HG03432 (cell line): Measurements from ENCODE around the gene CAND2.

ENCODE experiments used
- ATAC-seq: cut with Tn5 transposase; IDR thresholded peaks from one replicate; pipeline ENCODE4 v1.9.1; 2021; ENCODE audit warnings: mild to moderate bottlenecking, moderate library complexity; ENCODE audit not compliant: unreplicated experiment

Gene CAND2

DNA sequence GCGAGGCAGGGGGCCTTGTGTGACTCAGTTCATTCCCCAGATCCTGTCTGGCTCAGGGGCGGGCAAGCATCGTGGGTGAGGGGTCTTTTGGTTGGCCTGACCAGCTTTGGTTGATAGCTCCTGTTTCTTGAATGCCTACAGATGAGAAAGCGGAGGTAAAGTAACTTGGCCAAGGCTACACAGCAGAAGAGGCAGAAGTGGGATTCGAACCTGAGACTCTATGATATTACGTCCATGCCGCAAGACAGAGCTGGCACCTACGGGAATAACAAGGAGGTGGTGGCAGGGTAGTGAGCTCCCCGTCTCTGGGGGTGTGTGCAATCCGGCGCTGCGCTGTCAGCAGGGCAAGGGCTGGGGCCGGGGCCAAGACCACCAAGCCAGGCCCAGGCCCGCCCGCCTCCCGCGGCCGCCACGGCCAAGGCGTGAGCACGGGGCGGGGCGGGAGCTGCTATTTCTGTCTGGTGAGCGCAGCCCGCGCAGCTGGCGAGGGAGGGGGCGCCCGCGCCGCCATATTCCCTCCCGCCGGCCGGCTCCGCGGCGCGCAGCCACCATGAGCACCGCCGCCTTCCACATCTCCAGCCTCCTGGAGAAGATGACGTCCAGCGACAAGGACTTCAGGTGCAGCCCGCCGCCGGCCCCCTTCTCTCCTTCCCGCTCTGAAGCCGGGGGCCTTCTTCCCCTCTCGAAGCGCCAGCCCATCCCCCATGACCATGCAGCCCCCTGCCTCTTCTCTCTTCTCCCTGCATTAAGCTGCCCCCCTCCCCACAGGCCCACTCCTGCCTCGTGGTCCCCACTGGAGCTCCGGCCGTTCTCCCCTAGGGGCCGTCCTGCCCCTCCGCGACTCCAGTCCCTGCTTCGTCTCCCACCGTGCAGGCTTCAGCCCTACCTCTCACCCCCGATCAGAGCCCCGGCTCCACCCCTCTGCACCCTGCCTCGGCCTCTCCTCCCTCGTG lies at the start of gene CAND2:
CAND2 (plus strand) TSS at position 510 of the 953 bp plus-strand sequence; CDS start at position 551, 41 bp downstream.
- peak; percentile 71 for ATAC-seq

DNA sequence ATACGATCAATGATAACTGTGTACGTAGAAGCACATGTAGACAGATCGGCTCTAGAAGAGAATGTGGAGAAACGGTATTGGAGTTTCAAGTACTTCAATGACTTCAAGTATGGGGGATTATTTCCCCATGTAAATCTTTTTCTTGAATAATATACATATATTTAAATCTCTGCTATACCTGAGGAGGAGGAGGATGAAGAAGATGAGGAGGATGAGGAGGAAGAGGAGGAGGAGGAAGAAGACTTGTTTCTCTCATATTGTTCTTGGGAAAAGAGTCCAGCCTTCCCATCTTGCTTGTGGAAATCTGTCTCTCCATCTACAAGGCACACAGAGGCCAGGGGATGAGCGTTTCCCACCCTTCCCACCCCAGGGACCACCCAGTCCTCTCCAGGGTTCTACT lies 48.0 kb upstream of the CAND2 start:
- ATAC-seq: no peak

DNA sequence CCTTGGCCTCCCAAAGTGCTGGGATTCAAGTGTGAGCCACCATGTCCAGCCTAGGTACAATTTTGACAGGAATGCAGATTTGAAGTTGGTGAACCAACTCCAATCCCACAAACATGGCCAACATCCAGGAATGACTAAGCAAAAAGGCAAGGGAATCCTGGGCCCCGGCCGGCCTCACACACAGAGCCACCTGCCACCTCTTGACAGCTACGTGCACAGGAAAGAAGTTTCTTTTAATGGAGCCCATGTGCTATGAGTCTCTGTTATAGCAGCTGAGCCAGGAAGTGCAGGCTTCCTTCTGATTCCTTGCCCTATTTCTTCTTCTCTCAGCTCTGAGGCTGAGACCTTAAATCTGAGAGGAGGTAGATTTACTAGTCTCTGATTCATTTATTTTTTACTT lies 46.3 kb upstream of the CAND2 start:
- ATAC-seq: peak; percentile 40

DNA sequence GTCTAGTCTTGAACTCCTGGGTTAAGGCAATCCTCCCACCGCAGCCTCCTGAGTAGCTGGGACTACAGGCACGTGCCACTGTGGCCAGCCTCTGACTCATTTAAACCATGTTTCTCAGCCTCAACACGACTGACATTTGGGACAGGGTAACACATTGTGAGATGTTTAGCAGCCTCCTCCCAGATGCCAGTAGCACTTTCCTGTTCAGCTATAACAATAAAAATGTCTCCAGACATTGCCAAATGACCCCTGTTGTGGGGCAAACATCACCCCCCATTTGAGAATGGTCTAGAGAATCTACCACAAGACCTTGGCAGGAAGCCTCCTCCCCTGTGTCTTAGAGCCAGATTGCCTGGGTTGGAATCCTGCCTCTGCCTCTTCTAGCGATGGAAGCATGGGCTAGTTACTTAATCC lies 45.8 kb upstream of the CAND2 start:
- peak; percentile 63 for ATAC-seq

GRCh38 chr3:12751571-12751970 lies 44.9 kb upstream of the CAND2 start:
- ATAC-seq: no peak

GRCh38 chr3:12752102-12752501 lies 44.4 kb upstream of the CAND2 start:
- ATAC-seq: no peak

GRCh38 chr3:12752809-12753208 lies 43.7 kb upstream of the CAND2 start:
- ATAC-seq: no peak

DNA sequence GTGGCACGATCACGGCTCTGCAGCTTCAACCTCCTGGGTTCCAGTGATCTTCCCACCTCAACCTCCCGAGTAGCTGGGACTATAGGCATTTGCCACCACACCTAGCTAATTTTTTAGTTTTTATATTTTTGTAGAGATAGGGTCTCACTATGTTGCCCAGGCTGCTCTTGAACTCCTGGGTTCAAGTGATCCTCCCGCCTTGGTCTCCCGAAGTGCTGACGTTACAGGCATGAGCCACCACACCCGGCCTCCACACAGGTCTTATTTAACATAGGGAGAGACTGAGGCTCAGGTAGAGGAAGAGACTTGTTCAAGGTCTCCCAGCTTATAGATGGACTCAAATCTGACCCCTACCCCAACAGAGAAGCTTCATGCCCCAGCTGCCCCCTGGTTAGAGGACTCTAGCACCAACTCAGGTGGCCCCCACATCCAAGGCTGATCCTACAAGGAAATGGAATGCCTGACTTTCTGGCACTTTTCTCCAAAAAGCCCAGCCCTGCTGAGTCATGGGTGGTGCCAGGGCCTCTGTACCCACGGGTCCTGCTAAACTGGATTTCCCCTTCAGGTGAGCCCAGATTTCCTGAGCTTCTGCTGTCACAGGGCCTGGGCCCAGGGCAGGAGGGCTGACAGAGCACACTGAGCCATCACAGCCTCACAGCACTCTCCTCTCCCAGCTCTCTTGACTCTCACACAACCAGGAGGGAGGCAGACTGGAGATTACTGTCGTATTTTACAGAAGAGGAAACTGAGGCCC lies 43.0 kb upstream of the CAND2 start:
- no peak for ATAC-seq

DNA sequence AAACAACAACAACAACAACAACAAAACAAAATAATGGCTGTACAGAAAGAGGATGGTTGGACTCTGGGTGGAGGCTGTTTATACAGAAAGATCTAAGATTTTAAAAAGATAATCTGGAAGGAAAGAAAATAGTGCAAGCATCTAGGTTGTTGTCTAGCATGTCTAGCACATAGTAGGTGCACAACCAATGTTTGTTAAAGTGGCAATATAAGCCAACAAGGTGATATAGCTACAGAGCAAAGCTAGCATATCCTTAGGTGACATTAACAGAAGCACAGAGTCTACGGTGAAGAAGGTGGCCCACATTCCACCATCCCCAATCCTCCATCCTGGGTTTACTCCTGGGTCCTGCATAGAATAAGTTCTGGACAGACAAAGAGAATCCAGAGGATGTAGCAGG lies 42.2 kb upstream of the CAND2 start:
- ATAC-seq: no peak

DNA sequence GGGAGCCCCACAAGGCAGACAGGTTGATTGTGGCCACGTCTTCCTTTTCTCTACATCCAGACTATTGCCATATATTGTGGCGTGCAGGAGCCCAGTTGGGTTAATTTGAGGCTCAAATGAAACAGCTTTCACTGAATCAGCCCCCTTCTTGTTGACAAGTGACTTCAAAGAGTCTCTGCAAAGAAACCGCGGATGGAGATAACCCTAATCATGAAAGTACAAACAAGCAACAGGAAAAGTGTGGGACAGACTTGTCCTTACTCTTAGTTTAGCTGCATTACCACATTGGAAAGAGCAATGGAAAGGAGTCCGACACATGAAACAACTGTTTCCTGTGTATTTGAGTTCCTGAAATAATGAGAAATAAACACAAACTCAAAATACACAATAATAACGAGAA lies 40.7 kb upstream of the CAND2 start:
- ATAC-seq: no peak

DNA sequence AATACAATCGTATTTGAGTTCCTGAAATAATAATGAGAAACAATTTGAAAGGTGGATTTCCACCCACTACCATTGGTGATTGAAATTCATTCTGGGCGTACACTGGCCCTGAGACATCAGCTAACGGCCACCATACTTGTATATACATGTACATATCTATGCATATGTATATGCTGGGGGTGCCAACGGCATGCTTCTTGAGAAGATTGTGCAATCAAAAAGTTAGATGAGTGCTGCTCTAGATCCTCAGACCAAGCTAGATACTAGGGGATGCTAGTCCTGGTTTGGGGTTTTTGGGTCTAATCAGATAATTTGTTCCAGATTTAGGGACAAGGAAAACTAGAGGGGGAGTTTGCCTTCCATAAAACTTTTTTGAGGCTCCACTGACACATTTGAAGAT lies 40.3 kb upstream of the CAND2 start:
- no peak for ATAC-seq

- ATAC-seq: no peak
Measured at GRCh38 chr3:12756635-12757034, 39.8 kb upstream of the CAND2 start.

- peak; percentile 43 for ATAC-seq
Measured at GRCh38 chr3:12758025-12758781, 38.3 kb upstream of the CAND2 start.

DNA sequence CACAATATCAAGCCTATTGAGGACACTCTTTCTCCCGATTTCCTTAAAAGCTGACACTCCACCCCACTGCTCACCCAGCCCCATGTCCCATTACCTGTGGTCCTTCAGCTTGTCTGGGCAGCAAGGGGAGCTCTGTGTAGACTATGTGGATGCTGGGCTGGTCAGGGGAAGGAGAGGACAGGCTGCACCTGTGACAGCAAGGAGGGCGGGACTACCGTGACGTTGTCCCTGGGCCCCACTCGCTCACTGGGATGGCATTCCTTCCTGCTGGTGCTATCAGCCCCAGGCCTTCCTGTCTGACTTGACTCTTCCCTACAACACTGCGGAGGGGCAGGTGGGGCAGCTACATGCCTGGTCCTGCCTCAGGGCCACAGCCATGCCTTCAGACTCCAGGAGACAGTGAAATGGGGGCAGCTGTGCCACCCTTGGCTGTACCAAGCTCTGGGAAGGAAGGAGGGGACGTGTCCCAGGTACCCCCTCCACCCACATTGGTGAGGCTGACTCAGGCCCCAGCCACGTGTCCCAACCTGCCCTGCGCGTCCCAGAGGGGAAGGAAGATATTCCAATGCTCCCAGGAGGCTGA lies 37.3 kb upstream of the CAND2 start, which contains the start of gene TMEM40:
TMEM40 (minus strand) TSS at position 163 of the 583 bp plus-strand sequence. CDS start 9,427 bp downstream, outside the sequence.
- no peak for ATAC-seq

GRCh38 chr3:12759693-12760565 lies 36.6 kb upstream of the CAND2 start:
- ATAC-seq: no peak

GRCh38 chr3:12764171-12764776 lies 32.2 kb upstream of the CAND2 start:
- ATAC-seq: no peak

DNA sequence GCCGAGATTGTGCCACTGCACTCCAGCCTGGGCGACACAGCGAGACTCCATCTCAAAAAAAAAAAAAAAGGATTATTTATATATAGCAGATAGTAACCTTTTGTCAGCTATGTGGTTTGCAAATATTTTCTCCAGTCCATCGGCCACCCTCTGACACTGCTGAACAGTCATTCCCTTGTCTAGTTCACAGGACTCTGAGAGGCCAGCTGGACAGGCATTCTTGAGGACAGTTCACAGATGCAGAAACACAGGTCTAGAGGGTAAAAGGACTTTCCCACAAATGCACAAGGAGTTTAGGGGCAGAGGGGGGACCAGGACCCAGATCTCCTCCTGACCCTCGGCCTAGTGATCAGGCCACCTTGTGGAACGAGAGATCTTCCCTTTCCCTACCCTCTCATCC lies 29.9 kb upstream of the CAND2 start:
- ATAC-seq: no peak

DNA sequence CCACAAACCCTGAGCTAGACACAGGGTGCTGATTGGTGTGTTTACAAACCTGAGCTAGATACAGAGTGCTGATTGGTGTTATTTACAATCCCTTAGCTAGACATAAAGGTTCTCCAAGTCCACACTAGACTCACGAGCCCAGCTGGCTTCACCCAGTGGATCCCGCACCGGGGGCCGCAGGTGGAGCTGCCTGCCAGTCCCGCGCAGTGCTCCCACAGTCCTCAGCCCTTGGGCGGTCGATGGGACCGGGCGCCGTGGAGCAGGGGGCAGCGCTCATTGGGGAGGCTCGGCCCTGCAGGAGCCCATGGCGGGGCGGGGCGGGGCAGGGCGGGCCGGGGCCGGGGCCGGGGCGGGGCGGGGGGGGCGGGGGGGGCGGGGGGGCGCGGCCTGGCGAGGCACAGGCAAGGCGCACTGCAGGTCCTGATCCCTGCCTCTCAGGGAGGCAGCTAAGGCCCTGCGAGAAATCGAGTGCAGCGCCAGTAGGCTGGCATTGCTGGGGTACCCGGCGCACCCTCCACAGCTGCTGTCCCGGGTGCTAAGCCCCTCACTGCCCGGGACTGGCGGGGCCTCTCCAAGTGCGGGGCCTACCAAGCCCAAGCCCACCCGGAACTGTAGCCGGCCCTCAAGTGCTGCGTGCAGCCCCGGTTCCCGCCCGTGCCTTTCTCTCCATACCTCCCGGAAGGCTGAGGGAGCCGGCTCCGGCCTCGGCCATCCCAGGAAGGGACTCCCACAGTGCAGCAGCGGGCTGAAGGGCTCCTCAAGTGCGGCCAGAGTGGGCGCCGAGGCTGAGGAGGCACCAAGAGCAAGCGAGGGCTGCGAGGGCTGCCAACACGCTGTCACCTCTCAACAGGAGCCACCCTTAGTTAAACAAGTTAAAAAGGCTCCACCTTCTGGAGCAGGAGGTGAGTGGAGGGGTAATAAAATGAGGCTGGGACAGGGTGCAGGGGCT lies 27.6 kb upstream of the CAND2 start:
- no peak for ATAC-seq
